GM18502 (cell line): ENCODE results near the gene VWA8.
"Not testable (repeated sequence)": the region's sequence is repeated elsewhere in the genome, so short reads cannot be mapped to it uniquely, and the experiment has no call there.

Experiments used
- ATAC-seq: cut with Tn5 transposase; IDR thresholded peaks from one replicate; pipeline ENCODE4 v1.9.1; 2021; ENCODE audit warnings: mild to moderate bottlenecking; ENCODE audit not compliant: unreplicated experiment, poor library complexity

VWA8 gene

GRCh38 chr13:41571817-41572340, 389.0 kb downstream of the VWA8 start:
- ATAC-seq = not testable (repeated sequence)

DNA sequence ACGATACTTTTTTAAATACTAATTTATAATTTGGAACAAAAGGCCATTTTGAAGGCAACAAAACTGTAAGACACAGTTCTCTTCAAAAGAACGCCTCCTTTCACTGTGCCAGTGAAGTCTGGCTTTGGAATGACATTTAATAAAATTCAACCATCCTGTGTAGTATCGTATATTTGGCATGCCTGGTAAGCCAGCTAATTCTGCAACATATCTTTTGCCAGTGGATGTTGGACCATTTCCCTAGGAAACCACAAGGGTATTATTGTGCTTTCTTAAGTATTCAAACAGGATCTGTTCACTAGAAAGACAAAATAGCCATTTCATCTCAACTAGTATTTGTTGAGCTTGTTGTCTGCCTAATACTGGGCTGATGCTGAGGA, 391.9 kb downstream of the VWA8 start:
- ATAC-seq = no peak

- no peak for ATAC-seq
Measured at GRCh38 chr13:41568143-41568971, 392.6 kb downstream of the VWA8 start.

- ATAC-seq = no peak
Measured at GRCh38 chr13:41567363-41567762, 393.5 kb downstream of the VWA8 start.

DNA sequence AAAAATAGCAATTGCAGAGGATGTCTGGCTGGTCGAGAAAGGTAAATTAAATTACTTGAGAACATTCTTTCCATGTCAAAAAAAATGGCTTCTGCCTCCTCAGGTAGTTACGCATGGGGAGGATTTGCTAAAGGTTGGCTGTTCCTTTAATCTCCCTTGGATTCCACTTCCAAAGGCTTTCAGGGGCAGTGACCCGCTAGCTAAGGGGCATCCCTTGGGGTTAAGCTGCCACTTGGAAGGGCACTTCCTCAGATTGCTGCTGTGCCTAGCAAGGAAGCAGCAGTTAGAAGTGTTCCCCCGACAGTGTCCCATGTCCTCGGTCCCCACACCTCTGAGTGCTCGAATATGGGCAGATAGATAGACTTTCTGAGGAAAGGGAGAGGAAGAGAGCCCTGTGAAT, 395.1 kb downstream of the VWA8 start:
- ATAC-seq = no peak

GRCh38 chr13:41565216-41565615, 395.7 kb downstream of the VWA8 start:
- ATAC-seq = no peak

DNA sequence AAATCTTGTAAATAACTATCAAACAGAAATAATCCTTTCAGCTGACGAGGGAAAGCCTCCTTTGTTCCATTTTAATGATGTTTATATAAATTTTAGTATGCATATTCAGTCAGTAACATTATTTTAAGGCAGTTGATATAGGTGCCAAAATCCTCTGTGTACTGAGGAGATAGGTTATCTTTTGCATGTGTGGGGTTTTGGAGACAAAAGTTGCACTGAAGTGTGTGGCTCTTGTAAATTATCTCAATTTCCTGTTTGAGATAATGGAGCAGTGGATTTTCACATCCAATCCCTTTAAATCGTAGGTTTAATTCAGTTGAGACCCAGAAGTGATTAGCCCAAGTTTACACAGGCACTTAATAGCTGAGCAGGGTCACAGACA, 396.9 kb downstream of the VWA8 start:
- no peak for ATAC-seq

- no peak for ATAC-seq
Measured at GRCh38 chr13:41563341-41563983, 397.4 kb downstream of the VWA8 start.

DNA sequence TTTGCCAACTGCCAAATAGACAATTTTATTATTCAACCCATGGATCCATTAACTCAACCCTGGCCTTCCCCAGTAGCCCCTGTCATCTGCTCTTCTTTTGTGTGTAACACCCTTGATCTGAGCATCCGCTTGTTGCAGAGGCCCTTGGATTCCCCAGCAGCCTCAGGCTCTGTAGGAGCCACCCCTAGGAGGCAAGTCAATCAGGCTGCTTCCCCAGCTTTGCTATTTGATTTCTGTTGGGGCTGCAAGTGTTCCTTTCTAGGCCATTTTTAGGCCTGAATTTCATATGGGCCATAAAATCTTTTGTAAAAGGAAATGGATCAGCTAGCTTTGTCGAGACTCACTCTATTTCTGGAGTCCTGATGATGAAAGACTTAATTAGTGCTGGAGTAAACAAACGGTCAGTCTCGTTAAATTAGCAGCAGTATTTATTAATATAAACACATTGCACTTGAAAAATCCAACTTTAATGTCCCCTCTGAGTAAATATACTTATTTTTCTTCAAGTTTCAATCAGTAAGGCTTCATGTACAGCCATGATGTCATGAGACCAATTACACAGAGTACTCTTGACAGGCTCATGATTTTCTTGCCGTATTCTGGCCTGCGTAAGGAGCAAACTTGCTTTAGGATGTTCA, 398.2 kb downstream of the VWA8 start:
- no peak for ATAC-seq

DNA sequence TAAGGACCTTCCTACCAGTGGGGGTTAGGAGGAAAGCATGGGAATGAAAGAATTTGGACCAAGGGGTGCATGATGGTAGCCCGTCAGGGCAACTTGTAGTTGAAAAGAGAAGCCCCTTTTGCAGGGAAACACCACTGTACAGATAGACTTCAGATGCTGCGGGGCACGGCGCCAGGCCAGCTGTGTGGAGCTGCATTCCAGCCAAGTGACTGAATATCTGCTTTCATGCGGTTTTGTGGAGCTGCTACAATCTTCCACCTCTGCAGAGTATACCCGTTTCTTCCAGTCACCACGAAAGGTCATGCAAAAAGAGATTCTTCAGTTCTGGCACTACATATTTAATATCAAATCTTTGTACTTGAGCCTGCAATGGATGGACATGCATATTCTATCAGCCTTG, 398.8 kb downstream of the VWA8 start:
- no peak for ATAC-seq

- no peak for ATAC-seq
Measured at GRCh38 chr13:41561170-41561569, 399.7 kb downstream of the VWA8 start.

- no peak for ATAC-seq
Measured at GRCh38 chr13:41558781-41559560, 401.9 kb downstream of the VWA8 start.

- no peak for ATAC-seq
Measured at GRCh38 chr13:41557719-41558118, 403.2 kb downstream of the VWA8 start.

DNA sequence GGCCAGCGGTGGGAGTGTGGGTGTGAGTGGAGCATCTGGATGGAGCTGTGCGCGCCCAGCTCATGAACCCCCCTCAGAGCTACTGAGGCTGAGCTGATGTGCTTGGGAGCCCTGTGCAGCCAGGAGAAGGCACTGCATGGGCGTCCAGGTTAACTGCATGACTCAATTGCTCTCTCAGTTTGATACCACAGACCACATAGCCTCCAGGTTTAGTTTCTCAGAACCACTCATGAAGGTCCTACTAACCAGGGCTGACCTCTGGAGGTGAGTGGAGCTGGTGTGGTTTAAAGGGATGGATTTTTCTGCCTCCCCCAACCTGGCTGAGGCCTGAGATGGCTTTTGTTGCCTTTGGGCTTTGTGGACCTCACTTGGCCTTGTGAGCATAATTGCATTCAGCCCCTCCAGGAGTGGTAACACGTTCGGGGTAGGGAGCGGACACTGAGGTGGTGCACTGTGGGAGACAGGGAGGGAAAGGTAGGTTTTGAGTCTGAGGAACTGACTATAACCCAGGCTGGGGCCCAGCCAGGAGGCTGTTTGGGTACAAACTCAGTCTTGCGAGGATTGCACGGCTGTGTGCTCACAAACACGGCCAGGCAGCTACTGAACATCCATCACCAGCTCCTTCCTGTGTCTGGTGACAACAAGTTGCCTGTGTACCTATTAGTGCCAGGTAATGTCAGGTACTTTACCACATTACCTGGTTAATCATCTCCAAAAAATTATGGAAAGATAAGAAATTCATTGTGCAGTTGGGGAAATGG, 406.1 kb downstream of the VWA8 start:
- peak; percentile 98 for ATAC-seq

DNA sequence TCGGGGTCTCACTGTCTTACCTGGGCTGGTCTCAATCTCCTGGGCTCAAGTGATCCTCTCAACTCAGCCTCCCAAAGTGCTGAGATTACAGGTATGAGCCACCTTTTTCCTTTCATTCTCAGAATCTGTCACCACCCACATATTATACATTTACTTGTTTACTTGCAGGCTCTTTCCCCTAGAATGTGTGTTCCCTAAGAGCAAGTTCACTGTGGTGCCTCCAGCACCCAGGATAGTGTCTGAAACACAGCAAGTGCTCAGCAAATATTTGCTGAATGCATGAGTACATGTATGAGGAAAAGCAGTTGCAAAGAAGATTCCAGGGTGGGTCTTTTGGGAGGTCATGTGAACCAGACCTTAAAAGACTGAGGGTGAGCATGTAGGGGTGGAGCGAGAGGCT, 406.7 kb downstream of the VWA8 start:
- no peak for ATAC-seq

DNA sequence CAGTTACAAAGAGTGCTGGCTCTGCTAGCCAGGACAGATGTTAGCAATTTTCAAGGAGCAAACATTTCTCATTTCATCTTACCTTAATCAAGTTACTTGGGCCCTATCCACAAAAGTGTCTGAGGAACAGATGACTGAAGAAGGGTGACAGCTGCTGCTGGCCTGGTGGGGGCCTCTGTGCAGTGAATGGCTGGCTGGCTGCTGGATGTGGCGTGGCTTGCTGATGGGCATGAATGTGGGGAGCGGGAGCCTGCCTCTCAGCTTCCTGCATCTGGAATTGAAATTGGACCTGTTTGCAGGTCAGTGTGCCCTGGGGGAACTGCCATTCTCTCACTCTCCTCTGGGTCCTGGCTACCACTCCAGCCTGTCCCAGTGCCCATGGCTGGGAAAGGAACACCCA, 408.9 kb downstream of the VWA8 start:
- no peak for ATAC-seq

DNA sequence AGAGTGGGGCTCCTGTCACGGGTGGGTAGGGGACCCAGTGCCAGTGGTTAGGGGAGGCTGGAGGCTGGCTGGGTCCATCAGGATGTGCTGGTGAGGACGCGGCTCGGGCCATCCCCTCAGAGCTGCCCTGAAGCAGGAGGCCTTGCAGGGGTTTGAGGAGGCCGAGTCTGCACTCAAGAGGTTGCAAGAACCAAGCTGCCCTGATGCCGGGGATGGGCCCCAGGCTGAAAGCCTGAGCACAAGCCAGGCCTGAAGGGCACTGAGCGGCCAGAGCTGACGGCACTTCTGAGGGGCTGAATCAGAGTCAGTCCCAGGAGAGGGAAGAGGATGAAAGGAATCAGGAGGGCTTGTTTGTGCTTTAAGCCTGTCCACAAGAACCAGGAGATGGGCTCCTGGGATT, 410.6 kb downstream of the VWA8 start:
- no peak for ATAC-seq

- no peak for ATAC-seq
Measured at GRCh38 chr13:41549491-41549890, 411.4 kb downstream of the VWA8 start.

- no peak for ATAC-seq
Measured at GRCh38 chr13:41548910-41549309, 412.0 kb downstream of the VWA8 start.

GRCh38 chr13:41548031-41548430, 412.9 kb downstream of the VWA8 start:
- ATAC-seq = no peak
